Ascending aorta (tissue), 2 donors: Measurements from ENCODE around the gene OBSL1. TPM values are rescaled to one million over a fixed set of nuclear protein-coding genes. Genes with fewer than 3 reads are reported as not detected.

ENCODE experiments used
- DNase-seq, 2 donors: peaks; one replicate each; pipeline ENCODE4 v3.0.0-alpha.2; 2019; ENCODE audit warnings: low spot score in 2 of 2
- H3K27ac ChIP-seq, 2 donors: fragments of 200-600 bp; sonication (generic); one replicate each; pipeline ENCODE4 v1.5.1; 2016 to 2017; ENCODE audit warnings: mild to moderate bottlenecking in 1 of 2
- H3K27me3 ChIP-seq: fragments of 200-600 bp; sonication (generic); one replicate; pipeline ENCODE4 v1.5.1; 2017
- H3K36me3 ChIP-seq, 2 donors: fragments of 200-600 bp; sonication (generic); one replicate each; pipeline ENCODE4 v1.5.1; 2016
- H3K4me1 ChIP-seq, 2 donors: fragments of 200-600 bp; sonication (generic); one replicate each; pipeline ENCODE4 v1.5.1; 2016 to 2017; ENCODE audit warnings: mild to moderate bottlenecking in 1 of 2
- H3K4me3 ChIP-seq, 2 donors: fragments of 200-600 bp; sonication (generic); one replicate each; pipeline ENCODE4 v1.5.1; 2016 to 2017; ENCODE audit warnings: mild to moderate bottlenecking in 1 of 2
- H3K9me3 ChIP-seq, 2 donors: fragments of 200-600 bp; sonication (generic); one replicate each; pipeline ENCODE4 v1.5.1; 2016
- intact Hi-C: fragments of 100-400 bp; cut with DNase I; formaldehyde crosslinking; loops from one replicate; pipeline ENCODE4 v1.15.1; 2023
- total RNA-seq: library from RNA; depleted of rRNA; stranded (reverse); fragments of >200 nt; gene quantifications from one replicate; pipeline ENCODE4 v1.1.0, GENCODE V29; 2016
- TF ChIP-seq, protein P1 (sequence below), 3 experiments: fragments of 200-600 bp in 2 of 3; fragments of 450-650 bp in 1 of 3; sonication (generic) in 2 of 3; IDR thresholded peaks; one replicate each; pipeline ENCODE4 v1.5.1; 2016 to 2019; ENCODE audit warnings: antibody characterized with exemption in 3 of 3, mild to moderate bottlenecking in 1 of 3, moderate library complexity in 1 of 3

Gene OBSL1
- total RNA-seq, 1 donor from 2014 or later: 151 TPM

DNA sequence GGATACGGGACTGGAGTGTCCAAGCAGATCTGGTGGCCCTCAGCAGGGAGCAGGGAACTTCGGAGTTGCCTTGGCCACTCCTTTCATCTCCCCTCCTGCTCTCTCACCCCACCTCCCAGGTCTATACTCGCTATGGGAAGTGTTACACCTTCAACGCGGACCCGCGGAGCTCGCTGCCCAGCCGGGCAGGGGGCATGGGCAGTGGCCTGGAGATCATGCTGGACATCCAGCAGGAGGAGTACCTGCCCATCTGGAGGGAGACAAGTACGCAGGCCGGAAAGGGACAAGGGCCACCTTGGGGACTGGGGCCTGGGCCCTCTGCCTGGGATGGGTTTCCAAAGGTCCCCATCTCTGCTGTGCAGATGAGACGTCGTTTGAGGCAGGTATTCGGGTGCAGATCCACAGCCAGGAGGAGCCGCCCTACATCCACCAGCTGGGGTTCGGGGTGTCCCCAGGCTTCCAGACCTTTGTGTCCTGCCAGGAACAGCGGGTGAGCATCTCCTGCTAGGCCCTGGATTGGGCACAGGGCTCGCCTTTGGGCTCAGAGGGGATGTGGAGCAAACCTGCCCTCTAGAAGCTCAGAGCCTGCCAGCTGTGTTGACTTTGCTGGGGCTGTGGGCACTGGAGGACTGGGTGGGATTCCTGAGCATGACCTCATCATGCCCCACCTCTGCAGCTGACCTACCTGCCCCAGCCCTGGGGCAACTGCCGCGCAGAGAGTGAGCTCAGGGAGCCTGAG lies 39.5 kb downstream of the OBSL1 start:
- no peak overlapping the region for H3K4me3 ChIP-seq
- intact Hi-C loops: loop anchor here (10.0 kb wide), 1 partner anchor 237 kb away; no protein-coding TSS in a partner anchor
- no peaks in the 10 kb centered on the region for H3K9me3 ChIP-seq
- DNase-seq: no peak
- TF ChIP-seq, protein P1, sequence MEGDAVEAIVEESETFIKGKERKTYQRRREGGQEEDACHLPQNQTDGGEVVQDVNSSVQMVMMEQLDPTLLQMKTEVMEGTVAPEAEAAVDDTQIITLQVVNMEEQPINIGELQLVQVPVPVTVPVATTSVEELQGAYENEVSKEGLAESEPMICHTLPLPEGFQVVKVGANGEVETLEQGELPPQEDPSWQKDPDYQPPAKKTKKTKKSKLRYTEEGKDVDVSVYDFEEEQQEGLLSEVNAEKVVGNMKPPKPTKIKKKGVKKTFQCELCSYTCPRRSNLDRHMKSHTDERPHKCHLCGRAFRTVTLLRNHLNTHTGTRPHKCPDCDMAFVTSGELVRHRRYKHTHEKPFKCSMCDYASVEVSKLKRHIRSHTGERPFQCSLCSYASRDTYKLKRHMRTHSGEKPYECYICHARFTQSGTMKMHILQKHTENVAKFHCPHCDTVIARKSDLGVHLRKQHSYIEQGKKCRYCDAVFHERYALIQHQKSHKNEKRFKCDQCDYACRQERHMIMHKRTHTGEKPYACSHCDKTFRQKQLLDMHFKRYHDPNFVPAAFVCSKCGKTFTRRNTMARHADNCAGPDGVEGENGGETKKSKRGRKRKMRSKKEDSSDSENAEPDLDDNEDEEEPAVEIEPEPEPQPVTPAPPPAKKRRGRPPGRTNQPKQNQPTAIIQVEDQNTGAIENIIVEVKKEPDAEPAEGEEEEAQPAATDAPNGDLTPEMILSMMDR (IDR thresholded peaks at IDR 0.05): no peak
- no peaks in the 10 kb centered on the region for H3K27me3 ChIP-seq
- no peaks in the 10 kb centered on the region for H3K4me1 ChIP-seq
- H3K27ac ChIP-seq: no peak overlapping the region
- no peaks in the 10 kb centered on the region for H3K36me3 ChIP-seq

DNA sequence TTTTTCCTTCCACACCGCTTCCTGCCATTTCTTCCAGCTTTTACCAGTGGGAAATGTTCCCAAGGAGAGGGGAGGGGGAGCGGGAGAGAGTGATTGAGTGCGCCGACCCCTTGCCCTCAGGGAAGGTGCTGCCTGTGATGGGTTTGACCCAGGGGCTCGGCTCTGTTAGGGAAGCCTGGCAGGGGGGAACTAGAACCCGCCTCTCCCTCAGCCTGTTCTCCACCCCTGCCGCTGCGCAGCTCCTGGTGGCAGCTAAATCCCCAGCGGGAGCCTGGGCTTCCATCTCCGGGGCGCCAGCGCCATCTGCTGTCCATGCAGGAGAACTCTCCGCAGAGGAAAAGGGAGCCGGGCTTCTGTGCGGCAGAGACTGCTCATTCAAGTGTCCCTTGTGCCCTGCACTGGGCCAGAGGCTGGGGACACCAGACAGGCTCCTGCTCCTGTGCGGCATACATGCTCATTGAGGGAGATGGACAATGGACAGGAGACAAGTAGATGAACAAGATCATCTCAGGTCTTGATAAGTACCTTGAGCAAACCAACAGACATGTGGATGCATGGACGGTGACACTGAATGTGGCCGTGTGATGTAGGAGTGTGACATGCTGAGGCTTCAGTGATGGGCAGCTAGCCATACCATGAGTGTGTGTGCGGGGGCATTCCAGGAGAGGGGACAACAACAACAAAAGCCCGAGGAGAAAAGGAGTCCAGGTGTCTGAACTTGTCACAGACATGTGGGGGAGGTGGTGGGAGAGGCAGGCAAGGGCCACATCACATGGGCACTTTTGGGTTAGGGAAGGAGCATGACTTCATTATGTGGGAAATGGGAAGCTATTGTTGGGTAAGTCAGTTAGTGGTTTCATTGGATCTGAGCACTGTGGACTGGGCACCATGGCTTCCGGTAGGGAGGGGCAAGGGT lies 41.0 kb downstream of the OBSL1 start:
- H3K4me3 ChIP-seq: peak overlapping the region in 1 of 2 donors; percentile 55
- no peak overlapping the region for H3K27ac ChIP-seq
- DNase-seq: peak in 1 of 2 donors; percentile 88

DNA sequence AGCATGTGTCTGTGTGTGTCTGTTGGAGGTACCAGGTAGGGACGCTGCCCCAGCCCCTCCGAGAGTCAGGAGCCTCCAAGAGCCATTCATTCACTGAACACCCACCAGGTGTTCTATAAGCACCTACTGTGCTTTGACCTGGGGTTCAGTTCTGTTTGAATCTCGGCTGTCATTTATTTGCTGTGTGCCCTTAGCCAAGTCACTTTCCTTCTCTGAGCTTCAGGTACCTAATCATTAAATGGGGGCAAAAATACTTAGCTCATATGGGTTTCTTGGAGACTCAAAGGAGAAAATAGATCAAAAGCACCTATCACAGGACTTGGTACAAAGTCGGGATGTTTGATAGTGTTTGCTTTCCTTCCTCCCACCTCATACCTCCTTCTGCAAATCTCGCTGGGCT lies 43.9 kb downstream of the OBSL1 start:
- no peaks in the 10 kb centered on the region for H3K27me3 ChIP-seq
- intact Hi-C loops: loop anchor here (5.0 kb wide), 1 partner anchor 50 kb away; no protein-coding TSS in a partner anchor

More for the DNA sequence above, 41.0 kb downstream of the OBSL1 start:
- intact Hi-C loops: loop anchor here (1.0 to 10.0 kb wide), 5 partner anchors 21 to 236 kb away; no protein-coding TSS in a partner anchor
- H3K4me1 ChIP-seq: no peaks in the 10 kb centered on the region
- no peaks in the 10 kb centered on the region for H3K9me3 ChIP-seq
- H3K27me3 ChIP-seq: no peaks in the 10 kb centered on the region
- H3K36me3 ChIP-seq: no peaks in the 10 kb centered on the region
- TF ChIP-seq, protein P1 (IDR thresholded peaks at IDR 0.05): peak; percentile 97 to 99 (median 98)

DNA sequence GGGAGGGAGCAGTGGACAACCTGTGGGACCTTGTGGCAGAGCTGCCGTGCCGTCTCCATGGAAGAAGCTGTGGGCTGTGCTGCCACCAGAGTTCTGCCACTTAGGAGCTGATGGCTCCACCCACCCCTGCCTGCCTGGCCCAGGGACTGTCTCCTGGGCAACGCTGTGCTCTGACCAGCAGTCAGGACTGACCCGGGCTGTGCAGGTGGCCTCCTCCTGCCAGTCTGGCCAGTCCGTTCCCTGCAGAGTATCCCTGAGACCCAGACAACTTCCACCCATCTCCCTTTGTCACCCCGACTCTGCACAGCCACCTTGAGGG lies 44.3 kb downstream of the OBSL1 start:
- Histone ChIP-seq H3K4me1 (peaks cover 4 to 12% of the 10 kb centered on the region in 2 donors), H3K27me3 (no peaks in the 10 kb centered on the region), H3K27ac (no peak overlapping the region), H3K4me3 (no peak overlapping the region), H3K9me3 (no peaks in the 10 kb centered on the region), H3K36me3 (no peaks in the 10 kb centered on the region)
- intact Hi-C loops: loop anchor here (5.0 kb wide), 1 partner anchor 50 kb away; no protein-coding TSS in a partner anchor
- no peak for DNase-seq
- TF ChIP-seq, protein P1 (IDR thresholded peaks at IDR 0.05): no peak

More for the DNA sequence above, 43.9 kb downstream of the OBSL1 start:
- Histone ChIP-seq H3K9me3 (no peaks in the 10 kb centered on the region), H3K4me1 (peaks cover 1 to 8% of the 10 kb centered on the region in 2 donors), H3K4me3 (no peak overlapping the region), H3K27ac (no peak overlapping the region), H3K36me3 (no peaks in the 10 kb centered on the region)
- DNase-seq: no peak
- TF ChIP-seq, protein P1 (IDR thresholded peaks at IDR 0.05): no peak

DNA sequence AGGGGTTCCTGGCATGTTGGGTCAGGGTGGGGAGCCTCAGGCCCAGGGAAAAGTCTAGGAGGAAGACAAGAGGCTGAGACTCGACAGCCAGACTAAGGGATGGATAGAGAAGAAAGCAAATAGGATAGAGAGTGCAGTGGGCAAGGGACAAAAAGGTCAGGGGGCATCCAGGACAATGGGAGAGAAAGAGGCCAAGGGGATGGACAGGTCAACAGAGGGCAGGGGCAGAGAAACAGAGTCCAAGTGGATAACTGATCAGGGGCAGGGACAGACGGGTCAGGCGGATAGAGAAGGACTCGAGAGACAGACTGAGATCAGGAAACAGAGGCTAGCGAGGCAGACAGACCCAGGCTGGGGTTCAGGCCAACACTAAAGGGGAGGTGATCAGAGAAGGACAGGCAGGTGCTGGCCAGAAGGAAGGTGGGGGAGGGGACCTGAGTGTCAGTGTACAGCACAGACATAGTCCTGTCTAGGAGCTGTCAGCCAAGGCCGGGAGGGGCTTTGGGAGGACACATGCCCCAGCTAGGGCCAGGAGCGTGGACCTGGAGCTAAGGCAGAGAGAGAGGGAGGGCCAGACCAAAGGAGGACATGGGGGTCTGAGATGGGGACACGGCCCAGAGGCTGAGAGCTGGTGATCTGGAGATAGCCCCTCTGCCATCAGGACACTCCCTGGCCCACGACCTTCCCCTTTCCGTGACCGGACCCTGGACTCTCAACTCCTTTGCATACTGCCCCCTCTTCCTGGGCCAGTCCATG lies 44.8 kb downstream of the OBSL1 start:
- H3K27ac ChIP-seq: no peak overlapping the region
- intact Hi-C loops: loop anchor here (5.0 kb wide), 1 partner anchor 49 kb away; no protein-coding TSS in a partner anchor
- TF ChIP-seq, protein P1 (IDR thresholded peaks at IDR 0.05): no peak
- DNase-seq: no peak
- H3K4me3 ChIP-seq: no peak overlapping the region
- H3K36me3 ChIP-seq: no peaks in the 10 kb centered on the region
- no peaks in the 10 kb centered on the region for H3K9me3 ChIP-seq
- peaks cover 4 to 14% of the 10 kb centered on the region in 2 donors for H3K4me1 ChIP-seq
- no peaks in the 10 kb centered on the region for H3K27me3 ChIP-seq
